ENCODE data around the gene EARS2.
"Not testable (repeated sequence)": the region's sequence is repeated elsewhere in the genome, so short reads cannot be mapped to it uniquely, and the experiment has no call there.

Gene EARS2

GRCh38 chr16:23504453-23505179 lies 52.5 kb downstream of the EARS2 start:
- DNase-seq, result peak; percentile 57

- no peak for DNase-seq
These were observed 53.1 kb downstream of the EARS2 start for GRCh38 chr16:23504076-23504452.

GRCh38 chr16:23502466-23502865 lies 54.7 kb downstream of the EARS2 start:
- DNase-seq, result no peak

- DNase-seq, result no peak
These were observed 55.9 kb downstream of the EARS2 start for GRCh38 chr16:23501291-23501690.

- DNase-seq, result no peak
These were observed 56.3 kb downstream of the EARS2 start for GRCh38 chr16:23500862-23501225.

- no peak for DNase-seq
These were observed 56.8 kb downstream of the EARS2 start for GRCh38 chr16:23500212-23500861.

GRCh38 chr16:23499801-23500200 lies 57.3 kb downstream of the EARS2 start:
- no peak for DNase-seq

- DNase-seq, result no peak
These were observed 58.3 kb downstream of the EARS2 start for GRCh38 chr16:23498863-23499262.

- DNase-seq, result no peak
These were observed 59.6 kb downstream of the EARS2 start for GRCh38 chr16:23497543-23497868.

- DNase-seq, result no peak
These were observed 60.2 kb downstream of the EARS2 start for GRCh38 chr16:23496821-23497542.

- no peak for DNase-seq
These were observed 61.5 kb downstream of the EARS2 start for GRCh38 chr16:23495671-23496070.

GRCh38 chr16:23494188-23494587 lies 63.0 kb downstream of the EARS2 start:
- DNase-seq, result no peak

GRCh38 chr16:23491490-23492391 lies 65.4 kb downstream of the EARS2 start:
- DNase-seq, result no peak

- DNase-seq, result no peak
These were observed 70.7 kb downstream of the EARS2 start for GRCh38 chr16:23486480-23486879.

GRCh38 chr16:23485841-23486240 lies 71.3 kb downstream of the EARS2 start:
- DNase-seq, result no peak

- DNase-seq, result no peak
These were observed 71.9 kb downstream of the EARS2 start for GRCh38 chr16:23485257-23485614.

GRCh38 chr16:23484510-23485256 lies 72.5 kb downstream of the EARS2 start:
- DNase-seq, result no peak

- DNase-seq, result not testable (repeated sequence)
These were observed 73.7 kb downstream of the EARS2 start for GRCh38 chr16:23483492-23483891.

GRCh38 chr16:23482778-23483177 lies 74.4 kb downstream of the EARS2 start:
- DNase-seq, result no peak

- DNase-seq, result no peak
These were observed 76.9 kb downstream of the EARS2 start for GRCh38 chr16:23480257-23480656.

- DNase-seq, result no peak
These were observed 78.0 kb downstream of the EARS2 start for GRCh38 chr16:23479138-23479537.

GRCh38 chr16:23478566-23478965 lies 78.6 kb downstream of the EARS2 start:
- DNase-seq, result no peak

GRCh38 chr16:23476289-23476688 lies 80.9 kb downstream of the EARS2 start:
- DNase-seq, result no peak
